ENCODE data around the gene USP34.
"Not testable (repeated sequence)": the region's sequence is repeated elsewhere in the genome, so short reads cannot be mapped to it uniquely, and the experiment has no call there.

- TF ChIP-seq POLR2A (IDR thresholded peaks at IDR 0.05) = not testable (repeated sequence)
- TF ChIP-seq, protein P1, sequence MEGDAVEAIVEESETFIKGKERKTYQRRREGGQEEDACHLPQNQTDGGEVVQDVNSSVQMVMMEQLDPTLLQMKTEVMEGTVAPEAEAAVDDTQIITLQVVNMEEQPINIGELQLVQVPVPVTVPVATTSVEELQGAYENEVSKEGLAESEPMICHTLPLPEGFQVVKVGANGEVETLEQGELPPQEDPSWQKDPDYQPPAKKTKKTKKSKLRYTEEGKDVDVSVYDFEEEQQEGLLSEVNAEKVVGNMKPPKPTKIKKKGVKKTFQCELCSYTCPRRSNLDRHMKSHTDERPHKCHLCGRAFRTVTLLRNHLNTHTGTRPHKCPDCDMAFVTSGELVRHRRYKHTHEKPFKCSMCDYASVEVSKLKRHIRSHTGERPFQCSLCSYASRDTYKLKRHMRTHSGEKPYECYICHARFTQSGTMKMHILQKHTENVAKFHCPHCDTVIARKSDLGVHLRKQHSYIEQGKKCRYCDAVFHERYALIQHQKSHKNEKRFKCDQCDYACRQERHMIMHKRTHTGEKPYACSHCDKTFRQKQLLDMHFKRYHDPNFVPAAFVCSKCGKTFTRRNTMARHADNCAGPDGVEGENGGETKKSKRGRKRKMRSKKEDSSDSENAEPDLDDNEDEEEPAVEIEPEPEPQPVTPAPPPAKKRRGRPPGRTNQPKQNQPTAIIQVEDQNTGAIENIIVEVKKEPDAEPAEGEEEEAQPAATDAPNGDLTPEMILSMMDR (IDR thresholded peaks at IDR 0.05) = not testable (repeated sequence)
Observed at GRCh38 chr2:61468231-61468630, 2.7 kb downstream of the USP34 start.
